Peyer's patch (tissue), 4 donors: Measurements from ENCODE around the gene DNAJC15. TPM values are rescaled to one million over a fixed set of nuclear protein-coding genes. Genes with fewer than 3 reads are reported as not detected.

ENCODE experiments used
- DNase-seq, 3 donors: peaks; one replicate each; pipeline ENCODE4 v3.0.0-alpha.2; 2017 to 2019
- H3K27ac ChIP-seq, 4 donors: fragments of 200-600 bp; sonication (generic); one replicate each; pipeline ENCODE4 v1.5.1; 2016 to 2019
- H3K27me3 ChIP-seq, 2 donors: fragments of 200-600 bp; sonication (generic); one replicate each; pipeline ENCODE4 v1.5.1; 2019
- H3K36me3 ChIP-seq, 3 donors: fragments of 200-600 bp; sonication (generic); one replicate each; pipeline ENCODE4 v1.5.1; 2016 to 2019
- H3K4me1 ChIP-seq, 4 donors: fragments of 200-600 bp; sonication (generic); one replicate each; pipeline ENCODE4 v1.5.1; 2016 to 2019
- H3K4me3 ChIP-seq, 4 donors: fragments of 200-600 bp; sonication (generic); 1 replicate in 3 of 4; 2 replicates in 1 of 4; pipeline ENCODE4 v1.5.1; 2016 to 2019; ENCODE audit warnings: mild to moderate bottlenecking in 1 of 4
- H3K9me3 ChIP-seq, 4 donors: fragments of 200-600 bp; sonication (generic); one replicate each; pipeline ENCODE4 v1.5.1; 2016 to 2019; ENCODE audit warnings: mild to moderate bottlenecking in 1 of 4
- CTCF ChIP-seq, 6 experiments: fragments of 450-650 bp in 4 of 6; fragments of 200-600 bp in 2 of 6; sonication (generic) in 1 of 6; IDR thresholded peaks; one replicate each; pipeline ENCODE4 v1.5.1; 2017 to 2019; ENCODE audit warnings: antibody characterized with exemption in 6 of 6, mild to moderate bottlenecking in 3 of 6, moderate library complexity in 1 of 6
- POLR2A ChIP-seq, 2 donors: fragments of 450-650 bp; IDR thresholded peaks; one replicate each; pipeline ENCODE4 v1.5.1; 2017; ENCODE audit warnings: antibody characterized with exemption in 2 of 2, mild to moderate bottlenecking in 2 of 2, moderate library complexity in 2 of 2
- total RNA-seq, 4 donors: library from RNA; depleted of rRNA; stranded (reverse); fragments of >200 nt; gene quantifications; one replicate each; pipeline ENCODE4 v1.1.0, GENCODE V29; 2016

Gene DNAJC15
- total RNA-seq, 4 donors from 2014 or later, result 5.8 to 27.5 (median 11.9) TPM

DNA sequence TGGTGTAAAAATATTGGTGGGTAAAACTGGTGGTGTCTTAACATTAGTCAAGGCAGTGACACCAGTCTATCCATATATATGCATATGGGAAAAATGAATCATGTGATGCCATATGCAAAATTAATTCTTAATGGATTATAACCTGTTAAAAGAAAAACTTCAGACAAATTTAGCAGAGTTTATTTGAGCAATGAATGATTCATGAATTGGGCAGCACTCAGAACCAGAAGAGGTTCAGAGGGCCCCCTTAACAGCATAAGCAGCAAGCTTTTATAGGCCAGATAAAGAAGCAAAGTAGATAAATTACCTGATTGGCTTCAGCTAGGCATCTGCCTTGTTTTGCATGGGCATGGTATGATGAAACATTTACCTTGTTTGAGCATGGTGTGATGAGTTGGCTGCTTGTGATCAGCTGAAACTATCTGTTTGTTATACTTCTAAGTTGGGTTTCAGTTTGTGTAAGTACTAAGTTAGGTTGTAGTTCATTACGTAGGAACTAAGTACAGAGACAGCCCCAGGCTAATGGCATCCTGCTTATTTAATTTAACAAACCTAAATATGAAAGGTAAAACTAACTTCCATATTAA, 66.6 kb downstream of the DNAJC15 start:
- no peak overlapping the region for H3K4me3 ChIP-seq
- peaks cover 0 to 8% (median 0%) of the 10 kb centered on the region in 3 donors for H3K36me3 ChIP-seq
- peaks cover 0 to 11% (median 0%) of the 10 kb centered on the region in 4 donors for H3K4me1 ChIP-seq
- TF ChIP-seq CTCF (IDR thresholded peaks at IDR 0.05) (no peak), POLR2A (IDR thresholded peaks at IDR 0.05) (no peak)
- no peaks in the 10 kb centered on the region for H3K9me3 ChIP-seq
- no peak overlapping the region for H3K27ac ChIP-seq
- no peak for DNase-seq
- no peaks in the 10 kb centered on the region for H3K27me3 ChIP-seq

GRCh38 chr13:43094901-43095300, 71.5 kb downstream of the DNAJC15 start:
- TF ChIP-seq CTCF (IDR thresholded peaks at IDR 0.05) (no peak), POLR2A (IDR thresholded peaks at IDR 0.05) (no peak)
- H3K27ac ChIP-seq, result no peak overlapping the region
- DNase-seq, result no peak
- no peaks in the 10 kb centered on the region for H3K27me3 ChIP-seq
- no peak overlapping the region for H3K4me3 ChIP-seq
- no peaks in the 10 kb centered on the region for H3K4me1 ChIP-seq
- peaks cover 0 to 1% (median 0%) of the 10 kb centered on the region in 3 donors for H3K36me3 ChIP-seq
- H3K9me3 ChIP-seq, result no peaks in the 10 kb centered on the region

DNA sequence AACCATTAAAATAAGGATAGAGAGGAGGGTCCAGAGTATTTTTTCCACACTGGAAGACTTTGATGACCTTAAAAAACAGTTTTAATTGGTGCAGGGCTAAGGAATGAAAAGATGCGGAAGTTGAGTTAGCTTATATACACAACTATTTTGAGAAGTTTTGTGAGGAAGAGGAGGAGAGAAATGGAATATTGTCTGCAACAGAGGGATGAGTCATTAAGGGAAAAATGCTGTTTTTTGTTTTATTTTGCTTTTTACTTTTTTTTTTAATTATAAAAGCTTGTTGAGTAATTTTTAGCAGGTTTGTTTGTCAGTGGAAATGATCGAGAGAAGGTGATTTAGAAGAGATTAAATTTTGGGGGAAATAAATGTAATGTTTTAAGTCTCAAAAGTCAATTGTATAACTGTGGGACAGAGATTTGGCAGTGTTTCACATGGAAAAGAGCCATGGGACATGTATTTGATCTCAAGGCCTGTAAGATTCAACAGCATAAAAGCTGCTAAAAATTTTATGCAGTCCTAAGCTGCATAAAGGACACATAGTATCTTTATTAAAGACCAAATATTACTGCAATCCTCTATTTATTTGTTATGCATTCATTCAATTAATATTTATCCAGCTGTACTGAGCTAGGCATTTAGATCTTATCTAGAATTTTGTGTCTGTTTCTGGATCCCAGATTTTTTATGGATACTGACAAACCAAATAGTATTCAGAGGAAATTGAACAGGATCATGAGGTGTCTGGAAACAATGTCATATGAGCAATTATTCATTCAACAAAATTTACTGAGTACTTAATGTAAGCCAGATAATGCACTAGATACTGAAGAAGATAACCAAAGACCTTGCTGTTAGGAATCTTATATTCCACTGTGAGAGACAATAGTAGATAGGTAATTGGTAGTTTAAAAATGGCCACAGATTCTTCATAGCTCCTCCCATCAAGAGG, 72.7 kb downstream of the DNAJC15 start:
- H3K27me3 ChIP-seq, result no peaks in the 10 kb centered on the region
- DNase-seq, result no peak
- no peaks in the 10 kb centered on the region for H3K4me1 ChIP-seq
- H3K9me3 ChIP-seq, result no peaks in the 10 kb centered on the region
- H3K4me3 ChIP-seq, result no peak overlapping the region
- TF ChIP-seq POLR2A (IDR thresholded peaks at IDR 0.05) (no peak), CTCF (IDR thresholded peaks at IDR 0.05) (no peak)
- H3K36me3 ChIP-seq, result no peaks in the 10 kb centered on the region
- H3K27ac ChIP-seq, result no peak overlapping the region

DNA sequence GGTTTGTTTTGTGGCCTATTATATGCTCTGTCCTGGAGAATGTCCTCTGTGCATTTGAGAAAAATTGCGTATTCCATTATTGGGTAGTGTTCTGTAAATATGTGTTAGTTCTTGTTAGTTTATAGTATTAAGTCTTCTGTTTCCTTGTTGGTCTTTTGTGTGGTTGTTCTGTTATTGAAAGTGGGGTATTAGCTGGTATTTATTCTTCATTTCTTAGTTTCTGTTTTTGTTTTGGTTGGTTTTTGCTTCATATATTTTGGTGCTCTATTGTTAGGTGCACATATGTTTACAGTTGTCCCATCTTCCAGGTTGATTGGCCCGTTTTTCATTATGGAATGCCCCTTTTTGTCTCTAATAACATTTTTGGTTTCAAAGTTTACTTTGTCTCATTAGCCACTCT, 77.3 kb downstream of the DNAJC15 start:
- H3K27me3 ChIP-seq, result no peaks in the 10 kb centered on the region
- no peak overlapping the region for H3K4me3 ChIP-seq
- no peak for DNase-seq
- TF ChIP-seq POLR2A (IDR thresholded peaks at IDR 0.05) (no peak), CTCF (IDR thresholded peaks at IDR 0.05) (no peak)
- no peaks in the 10 kb centered on the region for H3K4me1 ChIP-seq
- H3K36me3 ChIP-seq, result no peaks in the 10 kb centered on the region
- H3K9me3 ChIP-seq, result no peaks in the 10 kb centered on the region
- H3K27ac ChIP-seq, result no peak overlapping the region

- TF ChIP-seq POLR2A (IDR thresholded peaks at IDR 0.05) (no peak), CTCF (IDR thresholded peaks at IDR 0.05) (no peak)
- DNase-seq, result no peak
Observed at GRCh38 chr13:43102304-43102703, 78.9 kb downstream of the DNAJC15 start.

More at GRCh38 chr13:43102304-43102703, 78.9 kb downstream of the DNAJC15 start:
- Histone ChIP-seq H3K27ac (no peak overlapping the region), H3K36me3 (no peaks in the 10 kb centered on the region), H3K4me3 (no peak overlapping the region), H3K4me1 (peaks cover 0 to 5% (median 0%) of the 10 kb centered on the region in 4 donors), H3K9me3 (no peaks in the 10 kb centered on the region), H3K27me3 (no peaks in the 10 kb centered on the region)
